SK-N-SH (cell line): ENCODE data around the gene GPC5. TPM values are rescaled to one million over a fixed set of nuclear protein-coding genes. Genes with fewer than 3 reads are reported as not detected.
A peak's percentile ranks its signal among the peaks of the same experiment; 100 is the strongest.

Experiments
- ELF1 ChIP-seq: IDR thresholded peaks from 2 replicates; pipeline ENCODE4 v1.4.0; 2012
- EP300 ChIP-seq, 2 experiments: IDR thresholded peaks; 2 replicates each; pipeline versions ENCODE4 v1.4.0 to v1.6.1; 2012; ENCODE audit warnings: borderline replicate concordance in 1 of 2, low read depth in 1 of 2, low read length in 1 of 2
- FOSL2 ChIP-seq: IDR thresholded peaks from 2 replicates; pipeline ENCODE4 v1.4.0; 2012; ENCODE audit warnings: low read depth, mild to moderate bottlenecking, moderate library complexity, borderline replicate concordance
- FOXM1 ChIP-seq: IDR thresholded peaks from 2 replicates; pipeline ENCODE4 v1.4.0; 2012; ENCODE audit warnings: low read depth, mild to moderate bottlenecking
- GABPA ChIP-seq: IDR thresholded peaks from 2 replicates; pipeline ENCODE4 v1.4.0; 2012; ENCODE audit warnings: low read depth, mild to moderate bottlenecking
- MAX ChIP-seq: IDR thresholded peaks from 2 replicates; pipeline ENCODE4 v1.4.0; 2012; ENCODE audit warnings: low read depth
- NRF1 ChIP-seq: IDR thresholded peaks from 2 replicates; pipeline ENCODE4 v1.6.1; 2012; ENCODE audit warnings: low read depth, mild to moderate bottlenecking, low read length
- REST ChIP-seq: IDR thresholded peaks from 2 replicates; pipeline ENCODE4 v1.6.1; 2012; ENCODE audit warnings: mild to moderate bottlenecking, low read depth, low read length, moderate library complexity
- RFX5 ChIP-seq: IDR thresholded peaks from 2 replicates; pipeline ENCODE4 v1.6.1; 2012; ENCODE audit warnings: mild to moderate bottlenecking, improper control_type of control experiment, low read length
- RXRA ChIP-seq: IDR thresholded peaks from 2 replicates; pipeline ENCODE4 v1.4.0; 2012; ENCODE audit warnings: low read depth, mild to moderate bottlenecking, borderline replicate concordance
- SMC3 ChIP-seq: IDR thresholded peaks from 2 replicates; pipeline ENCODE4 v1.6.1; 2012; ENCODE audit warnings: low read depth, low read length, improper control_type of control experiment
- TEAD4 ChIP-seq: IDR thresholded peaks from 2 replicates; pipeline ENCODE4 v1.4.0; 2012; ENCODE audit warnings: mild to moderate bottlenecking, borderline replicate concordance; ENCODE audit not compliant: insufficient read depth
- USF1 ChIP-seq: IDR thresholded peaks from 2 replicates; pipeline ENCODE4 v1.4.0; 2012; ENCODE audit warnings: low read depth, borderline replicate concordance
- USF2 ChIP-seq: fragments of 150-350 bp; IDR thresholded peaks from 2 replicates; pipeline ENCODE4 v1.6.1; 2017; ENCODE audit warnings: antibody characterized with exemption, low read length, low read depth, borderline replicate concordance
- ZBTB33 ChIP-seq: IDR thresholded peaks from 2 replicates; pipeline ENCODE4 v1.4.0; 2012; ENCODE audit warnings: low read depth, borderline replicate concordance
- polyA plus RNA-seq, 3 experiments: library from polyadenylated mRNA; depleted of rRNA; stranded (reverse); fragments of >200 nt; gene quantifications; 2 replicates each; pipeline ENCODE4 v1.2.3, GENCODE V29; 2012

GPC5 gene
- polyA plus RNA-seq, 1 of the 3 experiments (the other 2 are of a cell fraction) = 0.03 TPM

GRCh38 chr13:92838786-92839185 is 1440.4 kb downstream of the GPC5 start (continued):
- TF ChIP-seq FOSL2 = peak; percentile 39
- no peak for TF ChIP-seq NRF1
- TF ChIP-seq RFX5 = no peak
- peak; percentile 48; the same call in 1 of the 2 replicates for TF ChIP-seq TEAD4
- no peak for TF ChIP-seq REST
- peak in 1 of 2 experiments; percentile 61; a peak in 2 of 4 replicates for TF ChIP-seq EP300 (IDR thresholded peaks at IDR 0.05; ENCODE audit: borderline replicate concordance in 1 of 2, low read depth in 1 of 2, low read length in 1 of 2)
- TF ChIP-seq SMC3 = no peak
- no peak for TF ChIP-seq GABPA
- no peak for TF ChIP-seq FOXM1
- TF ChIP-seq USF2 = no peak
- no peak for TF ChIP-seq USF1
- TF ChIP-seq ELF1 = no peak
- no peak for TF ChIP-seq ZBTB33
- no peak for TF ChIP-seq RXRA
- no peak for TF ChIP-seq MAX
- TF ChIP-seq, all 33 proteins: peak for 9
